G401 (cell line): ENCODE measurements around the gene CYP2S1. TPM values are rescaled to one million over a fixed set of nuclear protein-coding genes. Genes with fewer than 3 reads are reported as not detected.
"Not testable (repeated sequence)": the region's sequence is repeated elsewhere in the genome, so short reads cannot be mapped to it uniquely, and the experiment has no call there.

ENCODE experiments used
- DNase-seq: peaks from one replicate; pipeline ENCODE4 v3.0.0-alpha.2; 2015; ENCODE audit warnings: low spot score
- in situ Hi-C: cut with HindIII; loops from 2 replicates; pipeline ENCODE4 v1.10.0; 2016; ENCODE audit warnings: low sequenced_read_pairs, mixed read lengths
- total RNA-seq: library from RNA; depleted of rRNA; stranded (reverse); fragments of >200 nt; shearing (Covaris generic); gene quantifications from 2 replicates; pipeline ENCODE4 v1.2.3, GENCODE V29; 2014

Gene CYP2S1
- total RNA-seq, 1 experiment from 2014 or later, result not detected

GRCh38 chr19:41189425-41190065 lies 3.5 kb upstream of the CYP2S1 start:
- DNase-seq, result no peak
- in situ Hi-C loops, result no loop called here

DNA sequence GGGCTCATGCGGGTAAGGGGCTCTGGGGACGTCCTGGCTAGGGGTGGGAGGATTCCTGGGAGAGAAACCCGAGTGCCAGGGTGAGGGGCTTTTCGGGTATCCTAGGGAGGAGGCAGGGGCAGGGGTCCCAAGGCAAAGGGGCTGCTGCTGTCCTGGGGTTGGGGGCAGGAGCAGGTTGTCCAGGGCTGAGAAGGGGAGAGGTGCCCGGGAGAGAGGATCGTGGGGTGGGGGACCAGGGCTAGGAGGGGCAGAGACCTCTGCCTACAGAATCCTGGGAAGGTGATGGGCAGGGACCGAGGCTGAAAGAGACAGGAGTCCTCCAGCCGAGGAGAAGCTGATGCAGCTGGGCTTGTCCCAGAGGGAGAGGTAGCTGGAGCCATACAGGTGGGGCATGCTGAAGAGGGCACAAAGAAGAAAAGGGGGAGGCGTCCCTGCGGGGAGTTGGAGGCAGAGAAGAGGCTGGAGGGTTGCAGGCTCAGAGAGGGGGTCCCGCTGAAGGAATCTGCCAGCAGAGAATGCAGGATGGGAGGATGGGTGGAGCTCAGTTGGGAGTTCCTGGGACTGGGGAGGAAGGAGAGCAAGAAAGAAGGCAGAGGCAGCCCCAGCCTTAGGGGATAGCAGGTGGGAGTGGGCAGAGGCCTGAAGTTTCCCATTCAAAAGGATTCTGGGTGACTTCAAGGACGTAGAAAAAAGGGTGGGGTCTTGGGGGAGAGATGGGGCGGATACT lies 574 bp downstream of the CYP2S1 start:
- in situ Hi-C loops, result no loop called here
- no peak for DNase-seq

- in situ Hi-C loops, result no loop called here
These were observed 1.1 kb downstream of the CYP2S1 start for GRCh38 chr19:41194157-41194552.

GRCh38 chr19:41195675-41196497 lies 2.9 kb downstream of the CYP2S1 start:
- in situ Hi-C loops, result no loop called here
- DNase-seq, result no peak

More at GRCh38 chr19:41194157-41194552, 1.1 kb downstream of the CYP2S1 start:
- no peak for DNase-seq

GRCh38 chr19:41198559-41198958 lies 5.5 kb downstream of the CYP2S1 start:
- no peak for DNase-seq
- in situ Hi-C loops, result no loop called here

GRCh38 chr19:41203371-41203770 lies 10.4 kb downstream of the CYP2S1 start:
- DNase-seq, result no peak
- in situ Hi-C loops, result no loop called here

- in situ Hi-C loops, result not testable (repeated sequence)
- peak; percentile 60 for DNase-seq
These were observed 11.3 kb downstream of the CYP2S1 start for GRCh38 chr19:41204338-41204737.

DNA sequence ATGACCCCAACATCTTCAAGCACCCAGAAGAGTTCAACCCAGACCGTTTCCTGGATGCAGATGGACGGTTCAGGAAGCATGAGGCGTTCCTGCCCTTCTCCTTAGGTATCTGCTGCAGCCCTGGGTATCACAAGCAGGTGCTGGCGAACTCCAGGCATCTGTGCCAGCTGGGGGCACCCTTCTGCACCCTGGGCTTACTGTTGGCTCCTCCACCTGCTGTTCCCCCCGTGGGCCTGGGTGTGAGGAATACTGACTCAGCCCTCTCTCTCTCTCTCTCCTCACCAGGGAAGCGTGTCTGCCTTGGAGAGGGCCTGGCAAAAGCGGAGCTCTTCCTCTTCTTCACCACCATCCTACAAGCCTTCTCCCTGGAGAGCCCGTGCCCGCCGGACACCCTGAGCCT lies 13.0 kb downstream of the CYP2S1 start:
- no peak for DNase-seq
- in situ Hi-C loops, result no loop called here

GRCh38 chr19:41206456-41206855 lies 13.4 kb downstream of the CYP2S1 start:
- DNase-seq, result no peak
- in situ Hi-C loops, result no loop called here

- DNase-seq, result peak; percentile 3
- in situ Hi-C loops, result no loop called here
These were observed 14.1 kb downstream of the CYP2S1 start for GRCh38 chr19:41206926-41207750.

- in situ Hi-C loops, result no loop called here
- DNase-seq, result no peak
These were observed 21.1 kb downstream of the CYP2S1 start for GRCh38 chr19:41214161-41214560.

DNA sequence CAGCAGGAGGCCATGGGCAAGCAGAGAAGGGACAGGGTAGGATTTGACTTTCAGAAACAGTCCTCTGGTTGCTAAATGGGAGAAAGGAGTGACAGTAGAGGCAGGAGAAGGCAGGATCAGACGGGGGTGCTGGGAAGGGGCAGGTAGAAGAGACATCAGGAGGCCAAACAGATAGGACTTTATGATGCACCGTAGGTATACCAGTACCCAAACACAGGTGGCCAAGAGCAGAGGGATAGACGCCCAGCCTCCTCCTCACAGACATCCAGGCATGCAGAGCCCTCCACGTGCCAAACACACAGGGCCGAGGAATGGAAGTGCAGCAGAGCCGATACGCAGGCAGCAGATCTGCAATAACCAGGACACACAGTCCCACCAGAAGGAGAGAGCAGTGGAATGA lies 24.7 kb downstream of the CYP2S1 start:
- in situ Hi-C loops, result no loop called here
- DNase-seq, result no peak

DNA sequence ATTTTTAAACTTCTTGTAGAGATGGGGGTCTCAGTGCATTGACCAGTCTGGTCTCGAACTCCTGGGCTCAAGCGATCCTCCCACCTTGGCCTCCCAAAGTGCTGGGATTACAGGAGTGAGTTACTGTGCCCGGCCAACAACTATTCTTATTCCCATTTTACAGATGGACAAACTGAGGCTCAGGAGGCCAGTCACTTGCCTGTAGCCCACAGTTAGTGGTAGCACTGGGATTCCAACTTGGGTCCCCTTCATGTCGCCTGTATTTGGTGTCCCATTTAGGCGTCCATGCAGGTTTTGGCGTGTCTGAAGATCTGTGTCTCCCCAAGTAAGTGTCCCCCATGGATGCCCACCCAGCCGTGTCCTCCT lies 25.2 kb downstream of the CYP2S1 start:
- in situ Hi-C loops, result no loop called here
- DNase-seq, result no peak

DNA sequence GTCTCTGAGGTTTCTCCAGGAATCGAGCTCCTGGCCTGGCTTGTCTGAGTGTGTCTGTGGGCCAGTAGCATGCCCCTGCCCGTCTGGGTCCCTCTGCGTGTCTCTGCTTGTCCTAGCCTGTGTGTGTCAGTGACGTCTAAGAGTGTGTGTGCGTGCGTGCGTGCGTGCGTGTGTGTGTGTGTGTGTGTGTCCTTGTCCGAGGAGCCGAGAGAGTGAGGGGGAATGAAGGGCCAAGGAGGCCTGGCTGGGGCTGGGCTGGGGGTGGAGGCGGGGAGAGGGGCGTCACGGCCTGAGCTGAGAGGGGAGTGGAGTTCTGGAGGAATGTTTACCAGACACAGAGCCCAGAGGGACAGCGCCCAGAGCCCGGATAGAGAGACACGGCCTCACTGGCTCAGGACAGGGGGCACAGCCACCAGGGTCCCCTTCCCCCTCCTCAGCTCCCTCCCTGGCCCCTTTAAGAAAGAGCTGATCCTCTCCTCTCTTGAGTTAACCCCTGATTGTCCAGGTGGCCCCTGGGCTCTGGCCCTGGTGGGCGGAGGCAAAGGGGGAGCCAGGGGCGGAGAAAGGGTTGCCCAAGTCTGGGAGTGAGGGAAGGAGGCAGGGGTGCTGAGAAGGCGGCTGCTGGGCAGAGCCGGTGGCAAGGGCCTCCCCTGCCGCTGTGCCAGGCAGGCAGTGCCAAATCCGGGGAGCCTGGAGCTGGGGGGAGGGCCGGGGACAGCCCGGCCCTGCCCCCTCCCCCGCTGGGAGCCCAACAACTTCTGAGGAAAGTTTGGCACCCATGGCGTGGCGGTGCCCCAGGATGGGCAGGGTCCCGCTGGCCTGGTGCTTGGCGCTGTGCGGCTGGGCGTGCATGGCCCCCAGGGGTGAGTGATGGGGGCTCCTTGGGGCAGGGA lies 25.8 kb downstream of the CYP2S1 start, which contains the start of gene AXL:
TSS of gene AXL (plus strand) at position 609 of the 893 bp plus-strand sequence. CDS start at position 779, 170 bp downstream.
- in situ Hi-C loops, result no loop called here
- DNase-seq, result peak; percentile 61

GRCh38 chr19:41219924-41220567 lies 27.0 kb downstream of the CYP2S1 start:
- in situ Hi-C loops, result no loop called here
- DNase-seq, result no peak

DNA sequence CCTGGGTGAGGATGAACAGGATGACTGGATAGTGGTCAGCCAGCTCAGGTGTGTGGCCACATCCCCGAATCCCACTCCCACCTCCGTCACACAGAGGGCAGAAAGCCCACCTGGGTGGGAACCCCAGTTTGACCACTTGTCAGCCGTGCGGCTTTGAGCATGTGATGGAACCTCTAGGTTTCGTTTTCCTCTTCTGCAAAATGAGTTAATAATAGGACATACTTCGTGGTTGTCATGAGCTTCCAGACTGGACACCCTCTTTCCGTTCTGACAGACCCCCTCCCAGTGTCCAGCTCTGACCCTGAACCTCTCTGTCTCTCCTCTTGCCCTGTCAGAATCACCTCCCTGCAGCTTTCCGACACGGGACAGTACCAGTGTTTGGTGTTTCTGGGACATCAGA lies 27.8 kb downstream of the CYP2S1 start:
- in situ Hi-C loops, result no loop called here
- no peak for DNase-seq

DNA sequence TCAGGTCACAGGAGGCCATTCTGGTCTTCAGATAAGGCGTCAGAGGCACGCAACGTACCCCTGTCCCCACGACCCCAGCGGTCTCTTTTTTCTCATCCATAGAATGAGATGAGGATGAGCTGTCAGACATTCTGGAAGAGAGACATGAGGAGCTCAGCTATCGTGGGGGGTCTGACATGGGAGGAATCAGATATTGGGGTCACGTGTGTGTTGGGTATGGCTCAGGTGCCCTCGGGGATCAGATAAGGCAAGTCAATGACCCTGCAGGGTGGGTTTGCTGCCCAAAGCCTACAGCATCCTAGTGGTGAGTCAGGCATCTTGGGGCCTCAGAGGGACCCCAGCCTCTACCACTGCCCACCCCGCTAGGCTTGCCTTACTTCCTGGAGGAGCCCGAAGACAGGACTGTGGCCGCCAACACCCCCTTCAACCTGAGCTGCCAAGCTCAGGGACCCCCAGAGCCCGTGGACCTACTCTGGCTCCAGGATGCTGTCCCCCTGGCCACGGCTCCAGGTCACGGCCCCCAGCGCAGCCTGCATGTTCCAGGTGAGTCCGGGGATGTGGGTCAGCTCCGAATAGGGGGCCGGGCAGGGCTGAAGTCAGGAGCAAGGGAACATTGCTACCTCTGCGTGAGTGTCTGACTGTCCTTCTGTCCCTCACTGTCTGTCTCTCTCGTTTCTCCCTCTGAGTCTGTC lies 28.6 kb downstream of the CYP2S1 start:
- in situ Hi-C loops, result no loop called here
- no peak for DNase-seq
